Measurements from ENCODE around the gene KDM4B. TPM values are rescaled to one million over a fixed set of nuclear protein-coding genes. Genes with fewer than 3 reads are reported as not detected.

The KDM4B gene
- total RNA-seq, 1 experiment from 2014 or later: 35.9 TPM

DNA sequence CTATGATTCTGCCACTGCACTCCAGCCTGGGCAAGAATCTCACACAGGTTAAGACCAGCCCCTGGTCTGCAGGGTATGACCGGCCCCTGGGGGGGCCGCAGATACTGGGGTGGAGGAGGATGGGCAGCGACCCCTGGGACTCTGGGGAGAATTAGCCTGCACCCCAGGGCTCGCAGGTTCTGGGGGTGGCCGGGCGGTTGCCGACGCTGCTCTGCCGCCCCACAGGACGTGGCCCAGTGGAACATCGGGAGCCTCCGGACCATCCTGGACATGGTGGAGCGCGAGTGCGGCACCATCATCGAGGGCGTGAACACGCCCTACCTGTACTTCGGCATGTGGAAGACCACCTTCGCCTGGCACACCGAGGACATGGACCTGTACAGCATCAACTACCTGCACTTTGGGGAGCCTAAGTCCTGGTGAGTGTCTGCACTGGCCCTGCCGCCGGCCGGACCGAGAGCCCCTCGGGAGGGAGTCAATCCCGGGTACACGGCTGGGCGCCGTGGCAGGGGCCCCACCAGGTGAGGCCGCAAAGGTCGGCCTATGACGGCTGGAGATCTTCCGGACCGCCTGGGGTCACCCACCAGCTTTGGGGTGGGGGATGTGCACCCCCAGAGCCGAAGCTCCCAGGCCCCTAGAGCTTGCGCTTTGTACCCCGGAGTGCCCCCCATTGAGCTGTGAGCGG, 78.5 kb downstream of the KDM4B start (continued):
- TF ChIP-seq, protein P1, sequence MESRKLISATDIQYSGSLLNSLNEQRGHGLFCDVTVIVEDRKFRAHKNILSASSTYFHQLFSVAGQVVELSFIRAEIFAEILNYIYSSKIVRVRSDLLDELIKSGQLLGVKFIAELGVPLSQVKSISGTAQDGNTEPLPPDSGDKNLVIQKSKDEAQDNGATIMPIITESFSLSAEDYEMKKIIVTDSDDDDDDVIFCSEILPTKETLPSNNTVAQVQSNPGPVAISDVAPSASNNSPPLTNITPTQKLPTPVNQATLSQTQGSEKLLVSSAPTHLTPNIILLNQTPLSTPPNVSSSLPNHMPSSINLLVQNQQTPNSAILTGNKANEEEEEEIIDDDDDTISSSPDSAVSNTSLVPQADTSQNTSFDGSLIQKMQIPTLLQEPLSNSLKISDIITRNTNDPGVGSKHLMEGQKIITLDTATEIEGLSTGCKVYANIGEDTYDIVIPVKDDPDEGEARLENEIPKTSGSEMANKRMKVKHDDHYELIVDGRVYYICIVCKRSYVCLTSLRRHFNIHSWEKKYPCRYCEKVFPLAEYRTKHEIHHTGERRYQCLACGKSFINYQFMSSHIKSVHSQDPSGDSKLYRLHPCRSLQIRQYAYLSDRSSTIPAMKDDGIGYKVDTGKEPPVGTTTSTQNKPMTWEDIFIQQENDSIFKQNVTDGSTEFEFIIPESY (IDR thresholded peaks at IDR 0.05; ENCODE audit: extremely low read depth, insufficient replicate concordance, low read length): no peak
- TF ChIP-seq POLR2A (IDR thresholded peaks at IDR 0.05; ENCODE audit: borderline replicate concordance, extremely low read depth, insufficient read depth, insufficient read length): no peak
- TF ChIP-seq TCF7L2 (IDR thresholded peaks at IDR 0.05; ENCODE audit: borderline replicate concordance, extremely low read depth, insufficient read depth, insufficient read length): no peak
- TF ChIP-seq ZFX (IDR thresholded peaks at IDR 0.05): no peak
- no peak for TF ChIP-seq SP1 (IDR thresholded peaks at IDR 0.05; ENCODE audit: low read depth)
- no peak for TF ChIP-seq EZH2phosphoT487 (IDR thresholded peaks at IDR 0.05; ENCODE audit: borderline replicate concordance)
- no peak for TF ChIP-seq MAX (IDR thresholded peaks at IDR 0.05)
- no peak for TF ChIP-seq EGR1 (IDR thresholded peaks at IDR 0.05; ENCODE audit: low read depth)

DNA sequence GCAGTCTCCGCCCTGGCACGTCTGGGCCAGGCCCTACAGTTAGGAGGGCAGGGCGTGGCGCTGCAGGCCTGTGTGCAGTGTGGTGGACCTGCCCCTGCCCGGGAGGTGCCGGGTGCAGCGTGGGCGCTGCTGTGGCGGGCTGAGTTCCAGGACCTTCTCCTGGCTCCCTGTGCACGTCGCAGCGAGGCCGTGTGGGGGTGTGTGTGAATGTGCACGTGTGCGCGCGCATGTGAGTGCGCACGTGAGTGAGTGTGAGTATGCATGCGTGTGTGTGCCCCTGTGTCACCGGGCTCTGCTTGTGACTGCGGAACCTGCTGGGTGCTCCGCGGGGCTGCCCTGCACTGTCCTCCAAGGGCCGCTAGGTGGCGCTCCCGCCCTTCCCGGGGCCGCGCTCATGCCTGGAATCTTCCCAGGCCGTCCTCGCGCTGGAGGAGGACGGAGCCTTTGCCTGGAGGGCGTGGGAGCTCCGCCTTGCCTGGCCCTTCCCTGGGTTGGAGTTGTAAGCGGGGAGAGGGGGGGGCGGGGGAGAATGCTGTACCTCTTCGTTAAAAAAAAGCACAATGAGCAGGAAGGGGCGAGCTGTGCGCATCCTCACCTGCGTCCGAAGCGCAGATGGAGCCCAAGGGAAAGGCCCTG, 79.3 kb downstream of the KDM4B start:
- Histone ChIP-seq H2AFZ (ENCODE audit: low read depth, low read length, poor library complexity, severe bottlenecking) (no peak overlapping the region), H3K9me3 (ENCODE audit: control insufficient read depth in 1 of 2, insufficient read depth in 1 of 2, low read depth in 1 of 2, low read length in 2 of 2) (no peaks in the 10 kb centered on the region), H3K4me2 (ENCODE audit: low read length) (peak overlapping the region; percentile 47), H3K9me2 (ENCODE audit: insufficient read depth) (no peaks in the 10 kb centered on the region), H3K79me2 (ENCODE audit: insufficient read depth, low read length) (no peaks in the 10 kb centered on the region), H3K36me3 (ENCODE audit: control insufficient read depth in 1 of 2, insufficient read depth in 2 of 2, low read length in 2 of 2) (no peaks in the 10 kb centered on the region; a peak in 1 of 4 replicates), H4K20me1 (ENCODE audit: insufficient read depth) (no peaks in the 10 kb centered on the region), H3K27me3 (ENCODE audit: insufficient read depth, low read length) (no peaks in the 10 kb centered on the region), H3K27ac (ENCODE audit: low read depth, low read length) (no peak overlapping the region; the same call in 1 of the 2 replicates), H3K9ac (ENCODE audit: low read length) (peak overlapping the region; percentile 30; the same call in 1 of the 2 replicates), H3K4me3 (replicated peaks in 1 of 2; ENCODE audit: low read depth in 1 of 2, low read length in 2 of 2) (no peak overlapping the region), H3K4me1 (ENCODE audit: control insufficient read depth in 1 of 2, insufficient read depth in 2 of 2, low read length in 2 of 2) (peaks cover 19 to 35% of the 10 kb centered on the region in 2 experiments)
- DNase-seq (ENCODE audit: low read depth, low spot score) (no peak), ATAC-seq (peak; percentile 94)
- POLR2A ChIA-PET: no interaction called here
- RAD21 ChIA-PET (ENCODE audit: low non-redundant PET in 1 of 2, low total read pairs in 2 of 2, uncharacterized antibody in 2 of 2, unreplicated experiment in 2 of 2): no interaction called here
- CTCF ChIA-PET: interaction anchor here (1.0 to 1.6 kb wide), 2 partner anchors 9 to 329 kb away, joined by 3 to 7 read pairs; no protein-coding TSS in a partner anchor
- no TSS peak for BruUV-seq (replicated peaks)
- intact Hi-C loops (cut with micrococcal nuclease): loop anchor here (1.0 to 5.0 kb wide), 4 partner anchors 329 to 639 kb away; no protein-coding TSS in a partner anchor
- TF ChIP-seq RAD21 (IDR thresholded peaks at IDR 0.05; ENCODE audit: low read depth): peak; percentile 93
- TF ChIP-seq SRF (IDR thresholded peaks at IDR 0.05; ENCODE audit: low read depth): no peak
- no peak for TF ChIP-seq POLR2A (IDR thresholded peaks at IDR 0.05; ENCODE audit: borderline replicate concordance, extremely low read depth, insufficient read depth, insufficient read length)
- TF ChIP-seq EZH2 (IDR thresholded peaks at IDR 0.05): no peak
- no peak for TF ChIP-seq ZNF274 (IDR thresholded peaks at IDR 0.05; ENCODE audit: low read depth, low read length)
- TF ChIP-seq FOSL1 (IDR thresholded peaks at IDR 0.05; ENCODE audit: low read depth): no peak
- no peak for TF ChIP-seq MAX (IDR thresholded peaks at IDR 0.05)
- TF ChIP-seq YY1 (IDR thresholded peaks at IDR 0.05; ENCODE audit: extremely low read depth, insufficient replicate concordance, low read depth, low read length): no peak
- TF ChIP-seq ZFX (IDR thresholded peaks at IDR 0.05): no peak
- peak; percentile 63 to 95 (median 91); a peak in 5 of 6 replicates for TF ChIP-seq CTCF (IDR thresholded peaks at IDR 0.05 in 2 of 3, conservative IDR thresholded peaks at IDR 0.05 in 1 of 3; ENCODE audit: borderline replicate concordance in 1 of 3, insufficient read depth in 1 of 3, low read depth in 2 of 3, low read length in 2 of 3)
- TF ChIP-seq ELF1 (IDR thresholded peaks at IDR 0.05; ENCODE audit: borderline replicate concordance, low read depth): no peak
- no peak for TF ChIP-seq EZH2phosphoT487 (IDR thresholded peaks at IDR 0.05; ENCODE audit: borderline replicate concordance)
- TF ChIP-seq SIN3A (IDR thresholded peaks at IDR 0.05; ENCODE audit: low read depth): no peak
- TF ChIP-seq EGR1 (IDR thresholded peaks at IDR 0.05; ENCODE audit: low read depth): no peak

Data from HCT116 (cell line).